ENCODE measurements around the gene ACKR2. TPM values are rescaled to one million over a fixed set of nuclear protein-coding genes. Genes with fewer than 3 reads are reported as not detected.

Gene ACKR2
- total and polyA plus RNA-seq, 2 of the 13 experiments (the other 11 are each of a cell fraction or from before 2014, with no cell fraction given) = 1.1 to 1.9 TPM

DNA sequence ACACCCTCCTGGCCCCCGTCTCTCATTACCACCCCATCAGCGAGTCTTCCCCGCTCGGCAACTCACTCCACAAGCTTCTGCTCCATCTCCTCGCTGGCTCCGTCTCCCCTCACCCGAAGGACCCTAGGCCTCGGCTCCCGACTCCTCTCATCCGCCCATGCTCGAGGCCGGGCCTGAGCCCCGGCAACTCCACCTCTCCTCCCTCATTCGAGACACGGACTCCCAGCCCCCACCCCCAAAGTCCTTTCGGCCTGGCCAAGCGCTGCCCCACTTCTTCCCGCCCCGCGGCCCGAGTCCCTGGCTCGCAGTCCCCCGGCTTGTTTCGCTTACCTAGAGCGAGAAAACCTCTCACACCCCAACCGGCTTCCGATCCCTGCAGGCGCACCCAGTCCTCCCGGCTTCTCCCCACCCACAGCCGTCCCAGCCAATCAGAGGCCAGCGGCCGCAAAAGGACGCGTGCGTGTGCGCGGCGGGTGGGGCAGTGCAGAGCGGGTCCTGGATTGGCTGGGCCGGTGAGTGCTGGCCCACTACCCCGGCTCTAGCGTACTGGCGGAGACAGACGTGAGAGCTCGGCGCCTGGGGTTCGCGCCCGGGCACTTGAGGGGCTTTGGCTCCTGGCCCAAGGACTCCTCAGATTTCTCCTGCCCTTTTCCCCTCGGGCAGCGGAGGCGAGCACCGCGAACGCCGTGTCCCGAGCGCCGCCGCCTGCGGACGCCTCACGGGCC is 5.0 kb upstream of the ACKR2 start, which contains the start of gene HIGD1A (continued):
- TF ChIP-seq, protein P1, sequence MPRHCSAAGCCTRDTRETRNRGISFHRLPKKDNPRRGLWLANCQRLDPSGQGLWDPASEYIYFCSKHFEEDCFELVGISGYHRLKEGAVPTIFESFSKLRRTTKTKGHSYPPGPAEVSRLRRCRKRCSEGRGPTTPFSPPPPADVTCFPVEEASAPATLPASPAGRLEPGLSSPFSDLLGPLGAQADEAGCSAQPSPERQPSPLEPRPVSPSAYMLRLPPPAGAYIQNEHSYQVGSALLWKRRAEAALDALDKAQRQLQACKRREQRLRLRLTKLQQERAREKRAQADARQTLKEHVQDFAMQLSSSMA (CRISPR knock-in tag; IDR thresholded peaks at IDR 0.05) = 0 out of 2 replicates have a peak, but pooled peaks have one; percentile 51
- no peak for TF ChIP-seq ZNF761 (CRISPR knock-in tag; conservative IDR thresholded peaks at IDR 0.05)
- TF ChIP-seq ETV6 (CRISPR knock-in tag; conservative IDR thresholded peaks at IDR 0.05) = 0 out of 2 replicates have a peak, but pooled peaks have one; percentile 26
- TF ChIP-seq PHB2 (IDR thresholded peaks at IDR 0.05; ENCODE audit: partially characterized antibody) = no peak
- TF ChIP-seq, protein P2, sequence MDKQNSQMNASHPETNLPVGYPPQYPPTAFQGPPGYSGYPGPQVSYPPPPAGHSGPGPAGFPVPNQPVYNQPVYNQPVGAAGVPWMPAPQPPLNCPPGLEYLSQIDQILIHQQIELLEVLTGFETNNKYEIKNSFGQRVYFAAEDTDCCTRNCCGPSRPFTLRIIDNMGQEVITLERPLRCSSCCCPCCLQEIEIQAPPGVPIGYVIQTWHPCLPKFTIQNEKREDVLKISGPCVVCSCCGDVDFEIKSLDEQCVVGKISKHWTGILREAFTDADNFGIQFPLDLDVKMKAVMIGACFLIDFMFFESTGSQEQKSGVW (CRISPR knock-in tag; IDR thresholded peaks at IDR 0.05; ENCODE audit: borderline replicate concordance) = no peak
- TF ChIP-seq ZNF557 (CRISPR knock-in tag; IDR thresholded peaks at IDR 0.05) = no peak
- TF ChIP-seq, protein P3, sequence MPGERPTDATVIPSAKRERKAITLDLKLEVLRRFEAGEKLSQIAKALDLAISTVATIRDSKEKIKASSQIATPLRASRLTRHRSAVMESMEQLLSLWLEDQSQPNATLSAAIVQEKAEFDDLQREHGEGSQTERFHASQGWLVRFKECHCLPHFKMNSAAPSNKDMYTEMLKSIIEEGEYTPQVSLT (CRISPR knock-in tag; IDR thresholded peaks at IDR 0.05; ENCODE audit: borderline replicate concordance, low read depth) = no peak
- no peak for TF ChIP-seq ZNF567 (CRISPR knock-in tag; IDR thresholded peaks at IDR 0.05; ENCODE audit: borderline replicate concordance)
- peak; percentile 90 for TF ChIP-seq ZNF605 (CRISPR knock-in tag; IDR thresholded peaks at IDR 0.05)
- TF ChIP-seq ZNF256 (CRISPR knock-in tag; conservative IDR thresholded peaks at IDR 0.05) = no peak
- TF ChIP-seq ZNF607 (CRISPR knock-in tag; IDR thresholded peaks at IDR 0.05; ENCODE audit: borderline replicate concordance) = peak; percentile 56; the same call in 1 of the 2 replicates
- TF ChIP-seq, protein P4, sequence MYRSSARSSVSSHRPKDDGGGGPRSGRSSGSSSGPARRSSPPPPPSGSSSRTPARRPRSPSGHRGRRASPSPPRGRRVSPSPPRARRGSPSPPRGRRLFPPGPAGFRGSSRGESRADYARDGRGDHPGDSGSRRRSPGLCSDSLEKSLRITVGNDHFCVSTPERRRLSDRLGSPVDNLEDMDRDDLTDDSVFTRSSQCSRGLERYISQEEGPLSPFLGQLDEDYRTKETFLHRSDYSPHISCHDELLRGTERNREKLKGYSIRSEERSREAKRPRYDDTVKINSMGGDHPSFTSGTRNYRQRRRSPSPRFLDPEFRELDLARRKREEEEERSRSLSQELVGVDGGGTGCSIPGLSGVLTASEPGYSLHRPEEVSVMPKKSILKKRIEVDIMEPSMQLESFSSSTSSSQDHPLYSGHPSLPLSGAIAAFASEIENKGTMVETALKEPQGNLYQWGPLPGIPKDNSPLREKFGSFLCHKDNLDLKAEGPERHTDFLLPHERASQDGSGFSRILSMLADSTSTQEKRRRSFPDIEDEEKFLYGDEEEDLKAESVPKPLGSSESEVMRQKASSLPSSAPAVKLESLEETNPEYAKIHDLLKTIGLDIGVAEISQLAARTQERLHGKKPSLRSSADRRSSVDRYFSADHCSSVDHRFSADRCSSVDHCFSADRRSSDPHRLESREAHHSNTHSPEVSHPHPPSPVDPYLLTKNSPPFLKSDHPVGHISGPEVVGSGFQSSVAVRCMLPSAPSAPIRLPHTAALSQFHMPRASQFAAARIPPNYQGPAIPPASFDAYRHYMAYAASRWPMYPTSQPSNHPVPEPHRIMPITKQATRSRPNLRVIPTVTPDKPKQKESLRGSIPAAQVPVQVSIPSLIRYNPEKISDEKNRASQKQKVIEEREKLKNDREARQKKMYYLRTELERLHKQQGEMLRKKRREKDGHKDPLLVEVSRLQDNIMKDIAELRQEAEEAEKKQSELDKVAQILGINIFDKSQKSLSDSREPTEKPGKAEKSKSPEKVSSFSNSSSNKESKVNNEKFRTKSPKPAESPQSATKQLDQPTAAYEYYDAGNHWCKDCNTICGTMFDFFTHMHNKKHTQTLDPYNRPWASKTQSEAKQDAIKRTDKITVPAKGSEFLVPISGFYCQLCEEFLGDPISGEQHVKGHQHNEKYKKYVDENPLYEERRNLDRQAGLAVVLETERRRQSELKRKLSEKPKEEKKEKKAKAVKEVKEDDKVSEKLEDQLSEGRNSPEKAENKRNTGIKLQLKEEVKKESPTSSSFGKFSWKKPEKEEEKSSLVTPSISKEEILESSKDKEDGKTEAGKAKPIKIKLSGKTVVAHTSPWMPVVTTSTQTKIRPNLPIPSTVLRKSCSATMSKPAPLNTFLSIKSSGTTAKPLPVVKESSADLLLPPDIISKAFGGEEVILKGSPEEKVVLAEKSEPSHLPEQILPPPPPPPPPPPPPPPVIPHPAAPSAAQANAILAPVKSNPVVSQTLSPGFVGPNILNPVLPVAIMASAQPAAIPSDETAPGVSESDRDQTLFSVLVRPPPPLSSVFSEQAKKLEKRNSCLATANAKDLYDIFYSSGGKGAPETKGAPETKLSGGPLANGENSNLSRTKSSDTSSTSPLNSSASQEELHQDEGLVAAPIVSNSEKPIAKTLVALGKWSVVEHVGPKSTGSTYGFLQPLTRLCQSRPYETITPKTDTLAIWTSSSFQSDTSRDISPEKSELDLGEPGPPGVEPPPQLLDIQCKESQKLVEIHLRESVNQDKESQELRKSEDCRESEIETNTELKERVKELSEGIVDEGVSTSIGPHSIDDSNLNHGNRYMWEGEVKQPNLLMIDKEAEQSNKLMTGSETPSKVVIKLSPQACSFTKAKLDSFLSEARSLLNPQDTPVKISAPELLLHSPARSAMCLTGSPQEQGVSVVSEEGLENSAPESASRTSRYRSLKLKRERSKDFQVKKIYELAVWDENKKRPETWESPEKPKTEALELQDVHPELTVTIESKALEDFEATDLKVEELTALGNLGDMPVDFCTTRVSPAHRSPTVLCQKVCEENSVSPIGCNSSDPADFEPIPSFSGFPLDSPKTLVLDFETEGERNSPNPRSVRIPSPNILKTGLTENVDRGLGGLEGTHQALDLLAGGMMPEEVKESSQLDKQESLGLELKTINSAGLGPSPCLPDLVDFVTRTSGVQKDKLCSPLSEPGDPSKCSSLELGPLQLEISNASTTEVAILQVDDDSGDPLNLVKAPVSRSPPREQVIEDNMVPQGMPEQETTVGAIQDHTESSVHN (CRISPR knock-in tag; IDR thresholded peaks at IDR 0.05) = no peak; the same call in 1 of the 2 replicates
- TF ChIP-seq SMAD9 (CRISPR knock-in tag; IDR thresholded peaks at IDR 0.05) = no peak; the same call in 1 of the 2 replicates
- TF ChIP-seq ZFX (CRISPR knock-in tag; IDR thresholded peaks at IDR 0.05; ENCODE audit: low read depth) = peak; percentile 88
- peak; percentile 18; the same call in 1 of the 2 replicates for TF ChIP-seq ZNF616 (CRISPR knock-in tag; IDR thresholded peaks at IDR 0.05; ENCODE audit: low read depth)
